Body of pancreas (tissue), 4 donors: ENCODE data around the gene CRP.

ENCODE experiments used
- POLR2A ChIP-seq, 3 donors: fragments of 450-650 bp; IDR thresholded peaks; one replicate each; pipeline ENCODE4 v1.6.1; 2016; ENCODE audit warnings: antibody characterized with exemption in 3 of 3, mild to moderate bottlenecking in 2 of 3
- TF ChIP-seq, protein P1 (sequence below), 7 experiments: fragments of 450-650 bp in 4 of 7; fragments of 200-600 bp in 3 of 7; sonication (generic) in 3 of 7; IDR thresholded peaks; one replicate each; pipeline ENCODE4 v1.5.1; 2016 to 2019; ENCODE audit warnings: antibody characterized with exemption in 7 of 7

DNA sequence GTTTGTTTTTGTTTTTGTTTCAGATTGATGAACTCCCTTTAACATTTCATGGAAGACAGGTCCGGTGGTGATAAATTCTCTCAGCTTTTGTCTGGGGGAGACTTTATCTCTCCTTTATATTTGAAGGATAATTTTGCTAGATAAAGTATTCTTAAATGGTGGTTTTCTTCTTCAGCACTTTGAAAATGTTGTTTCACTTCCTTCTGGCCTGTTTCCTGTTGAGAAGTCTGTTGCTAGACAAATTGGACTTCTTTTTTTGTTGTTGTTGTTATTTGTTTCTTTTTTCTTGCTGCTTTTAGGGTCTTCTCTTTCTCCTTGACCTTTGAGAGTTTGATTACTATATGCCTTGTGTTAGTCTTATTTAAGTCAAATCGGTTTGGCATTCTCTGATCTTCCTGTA, 50.8 kb downstream of the CRP start:
- TF ChIP-seq, protein P1, sequence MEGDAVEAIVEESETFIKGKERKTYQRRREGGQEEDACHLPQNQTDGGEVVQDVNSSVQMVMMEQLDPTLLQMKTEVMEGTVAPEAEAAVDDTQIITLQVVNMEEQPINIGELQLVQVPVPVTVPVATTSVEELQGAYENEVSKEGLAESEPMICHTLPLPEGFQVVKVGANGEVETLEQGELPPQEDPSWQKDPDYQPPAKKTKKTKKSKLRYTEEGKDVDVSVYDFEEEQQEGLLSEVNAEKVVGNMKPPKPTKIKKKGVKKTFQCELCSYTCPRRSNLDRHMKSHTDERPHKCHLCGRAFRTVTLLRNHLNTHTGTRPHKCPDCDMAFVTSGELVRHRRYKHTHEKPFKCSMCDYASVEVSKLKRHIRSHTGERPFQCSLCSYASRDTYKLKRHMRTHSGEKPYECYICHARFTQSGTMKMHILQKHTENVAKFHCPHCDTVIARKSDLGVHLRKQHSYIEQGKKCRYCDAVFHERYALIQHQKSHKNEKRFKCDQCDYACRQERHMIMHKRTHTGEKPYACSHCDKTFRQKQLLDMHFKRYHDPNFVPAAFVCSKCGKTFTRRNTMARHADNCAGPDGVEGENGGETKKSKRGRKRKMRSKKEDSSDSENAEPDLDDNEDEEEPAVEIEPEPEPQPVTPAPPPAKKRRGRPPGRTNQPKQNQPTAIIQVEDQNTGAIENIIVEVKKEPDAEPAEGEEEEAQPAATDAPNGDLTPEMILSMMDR (IDR thresholded peaks at IDR 0.05): no peak
- TF ChIP-seq POLR2A (IDR thresholded peaks at IDR 0.05): no peak
